Activated naive CD4-positive, alpha-beta T cell treated with anti-CD3 and anti-CD28 coated beads, Interleukin-2, amount 10 ng/mL, durations not matched to agents 7 days and 5 days (primary cell): Measurements from ENCODE around the gene MOB1A.

ENCODE experiments used
- CTCF ChIA-PET: fragments of 350-600 bp; sonication (Branson Sonifier 250); formaldehyde crosslinking; loops from one replicate; lab custom pipeline; 2021; ENCODE audit warnings: antibody characterized with exemption; lab: Charles Lee
- DNase-seq: peaks from one replicate; pipeline ENCODE4 v3.0.0-alpha.2; 2020
- H3K27ac Mint-ChIP-seq: one replicate; pipeline ENCODE4 v1.8.0; 2021; ENCODE audit warnings: mild to moderate bottlenecking, moderate library complexity, mixed read lengths
- H3K27me3 Mint-ChIP-seq: one replicate; pipeline ENCODE4 v1.8.0; 2021; ENCODE audit warnings: mild to moderate bottlenecking, mixed read lengths
- H3K36me3 Mint-ChIP-seq: one replicate; pipeline ENCODE4 v1.8.0; 2021; ENCODE audit warnings: mixed read lengths
- H3K4me1 Mint-ChIP-seq: one replicate; pipeline ENCODE4 v1.8.0; 2021; ENCODE audit warnings: mixed read lengths
- H3K4me3 Mint-ChIP-seq: one replicate; pipeline ENCODE4 v1.8.0; 2021; ENCODE audit warnings: mild to moderate bottlenecking, moderate library complexity, mixed read lengths
- H3K9me3 Mint-ChIP-seq: one replicate; pipeline ENCODE4 v1.8.0; 2021; ENCODE audit warnings: mixed read lengths

MOB1A gene

DNA sequence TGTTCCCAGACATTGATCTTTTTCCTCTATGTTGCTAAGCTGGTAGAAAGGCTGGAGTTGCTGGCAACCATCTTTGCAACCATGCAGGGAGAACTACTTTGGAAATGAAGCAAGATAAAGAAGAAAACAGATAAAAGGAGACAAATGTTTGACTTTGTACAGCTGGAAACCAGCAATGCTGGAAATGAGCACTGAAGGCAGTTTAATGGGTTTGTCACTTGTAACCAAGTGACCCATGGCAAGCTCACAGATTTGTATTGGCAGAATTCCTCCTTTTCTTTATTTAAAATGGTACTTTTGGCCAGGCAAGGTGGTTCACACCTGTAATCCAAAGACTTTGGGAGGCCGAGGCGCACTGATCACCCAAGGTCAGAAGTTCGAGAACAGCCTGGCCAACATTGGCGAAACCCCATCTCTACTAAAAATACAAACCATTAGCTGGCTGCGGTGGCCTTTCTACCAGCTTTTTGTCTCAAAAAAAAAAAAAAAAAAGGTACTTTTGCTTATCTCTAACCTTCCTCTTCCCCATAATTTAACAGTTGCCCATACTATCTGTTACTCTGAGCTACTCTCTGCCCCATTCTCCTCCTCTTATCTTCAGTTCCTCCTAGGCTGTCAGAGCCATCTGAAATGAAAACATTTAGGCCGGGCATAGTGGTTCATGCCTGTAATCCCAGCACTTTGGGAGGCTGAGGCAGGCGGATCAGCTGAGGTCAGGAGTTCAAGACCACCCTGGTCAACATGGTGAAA lies 28.9 kb downstream of the MOB1A start:
- Mint-ChIP-seq H3K4me3 (no peak overlapping the region), H3K4me1 (peaks cover 9% of the 10 kb centered on the region), H3K27ac (peak overlapping the region; percentile 1), H3K9me3 (no peaks in the 10 kb centered on the region), H3K27me3 (no peaks in the 10 kb centered on the region), H3K36me3 (peaks cover 22% of the 10 kb centered on the region)
- DNase-seq, result no peak
- CTCF ChIA-PET, result interaction anchor here (0.9 to 6.7 kb wide), 7 partner anchors 13 to 327 kb away, joined by 3 to 50 read pairs (median 7); partner anchors contain the start of genes MTHFD2 and STAMBP

GRCh38 chr2:74149247-74149525 lies 29.5 kb downstream of the MOB1A start:
- Mint-ChIP-seq H3K4me1 (peaks cover 9% of the 10 kb centered on the region), H3K4me3 (no peak overlapping the region)

GRCh38 chr2:74148457-74149246 lies 30.0 kb downstream of the MOB1A start:
- CTCF ChIA-PET, result interaction anchor here (0.9 to 6.7 kb wide), 12 partner anchors 15 to 325 kb away, joined by 3 to 50 read pairs (median 6); partner anchors contain the start of genes MTHFD2 and STAMBP
- no peaks in the 10 kb centered on the region for H3K9me3 Mint-ChIP-seq
- peaks cover 9% of the 10 kb centered on the region for H3K4me1 Mint-ChIP-seq
- no peaks in the 10 kb centered on the region for H3K27me3 Mint-ChIP-seq
- no peak overlapping the region for H3K27ac Mint-ChIP-seq
- H3K36me3 Mint-ChIP-seq, result peaks cover 19% of the 10 kb centered on the region
- DNase-seq, result peak; percentile 25
- H3K4me3 Mint-ChIP-seq, result no peak overlapping the region

More at GRCh38 chr2:74149247-74149525, 29.5 kb downstream of the MOB1A start:
- no peaks in the 10 kb centered on the region for H3K27me3 Mint-ChIP-seq
- H3K36me3 Mint-ChIP-seq, result peaks cover 21% of the 10 kb centered on the region
- H3K9me3 Mint-ChIP-seq, result no peaks in the 10 kb centered on the region
- H3K27ac Mint-ChIP-seq, result no peak overlapping the region
- CTCF ChIA-PET, result interaction anchor here (0.9 to 6.7 kb wide), 8 partner anchors 12 to 326 kb away, joined by 3 to 50 read pairs (median 9); partner anchors contain the start of genes MTHFD2 and STAMBP
- DNase-seq, result no peak

DNA sequence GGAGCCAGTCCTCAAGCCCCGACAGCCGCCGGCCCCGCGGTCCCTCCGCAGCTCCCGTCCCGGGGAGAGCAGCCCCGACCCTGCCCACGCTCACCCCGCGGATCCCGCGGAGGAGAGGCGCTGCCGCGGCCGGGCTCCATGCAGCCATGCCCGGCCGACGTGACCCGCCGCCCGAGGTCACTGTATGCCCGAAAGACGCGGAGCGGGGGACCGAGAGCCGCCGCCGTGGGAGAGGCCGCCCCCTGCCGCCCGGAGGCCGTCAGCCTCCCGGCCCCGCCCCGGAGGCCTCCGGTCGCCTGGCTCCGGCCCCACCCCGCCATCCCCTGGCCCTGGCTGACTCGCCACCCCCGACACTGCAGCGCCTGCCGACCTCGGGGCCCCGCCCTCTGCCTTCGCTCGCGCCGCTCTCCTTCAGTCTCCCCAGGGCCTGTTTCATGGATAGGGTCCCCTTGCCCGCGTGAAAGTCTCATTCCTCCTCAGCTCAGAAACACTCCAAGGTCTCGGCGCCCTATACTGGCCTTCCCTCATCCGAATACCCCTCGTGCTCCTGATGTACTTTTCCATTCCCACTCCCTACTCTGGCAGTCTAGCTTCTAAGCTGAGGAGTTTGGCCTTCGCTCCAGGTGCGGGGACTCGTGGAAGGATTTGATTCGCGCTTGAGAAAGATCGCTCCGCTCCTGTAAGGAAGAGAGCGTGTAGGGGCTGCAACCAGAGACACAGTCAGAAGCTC lies 30.8 kb downstream of the MOB1A start, which contains the start of gene BOLA3:
TSS of gene BOLA3 (minus strand) at position 186 of the 730 bp plus-strand sequence. CDS start at position 148, 38 bp downstream.
- CTCF ChIA-PET, result interaction anchor here (0.6 to 6.7 kb wide), 21 partner anchors 10 to 325 kb away, joined by 3 to 50 read pairs (median 4); partner anchors contain the start of genes DGUOK, MTHFD2 and STAMBP
- H3K9me3 Mint-ChIP-seq, result no peaks in the 10 kb centered on the region
- H3K27me3 Mint-ChIP-seq, result no peaks in the 10 kb centered on the region
- DNase-seq, result peak; percentile 89
- H3K4me3 Mint-ChIP-seq, result no peak within 1 kb of the TSS
- H3K36me3 Mint-ChIP-seq, result peaks cover 12% of the 10 kb centered on the region
- H3K27ac Mint-ChIP-seq, result no peak within 1 kb of the TSS
- peaks cover 8% of the 10 kb centered on the region for H3K4me1 Mint-ChIP-seq

GRCh38 chr2:74146929-74147726 lies 31.6 kb downstream of the MOB1A start:
- peaks cover 8% of the 10 kb centered on the region for H3K4me1 Mint-ChIP-seq
- CTCF ChIA-PET, result interaction anchor here (0.6 to 6.7 kb wide), 19 partner anchors 9 to 324 kb away, joined by 3 to 50 read pairs (median 4); partner anchors contain the start of genes DGUOK, MTHFD2 and STAMBP
- H3K4me3 Mint-ChIP-seq, result no peak overlapping the region
- no peaks in the 10 kb centered on the region for H3K9me3 Mint-ChIP-seq
- H3K27me3 Mint-ChIP-seq, result no peaks in the 10 kb centered on the region
- no peak overlapping the region for H3K27ac Mint-ChIP-seq
- peaks cover 16% of the 10 kb centered on the region for H3K36me3 Mint-ChIP-seq
- DNase-seq, result no peak

DNA sequence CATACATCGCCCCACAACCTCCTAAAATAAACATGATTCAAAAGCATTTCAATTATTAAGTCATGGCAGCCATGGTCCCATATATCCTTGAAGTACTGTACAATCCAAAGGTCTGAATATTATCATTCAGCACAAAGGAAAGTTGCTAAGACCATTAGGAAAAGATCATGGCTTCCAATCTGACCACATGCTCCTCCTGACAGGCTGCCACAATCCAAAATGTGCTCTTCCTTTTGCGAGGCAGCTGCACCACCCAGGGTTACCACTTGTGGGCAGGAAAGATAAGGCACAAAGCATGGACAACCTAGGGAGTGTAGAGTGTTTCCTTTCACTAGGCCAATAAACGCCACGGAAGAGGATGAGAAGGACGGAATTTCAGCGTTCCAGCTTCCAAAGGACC lies 36.3 kb downstream of the MOB1A start:
- DNase-seq, result no peak
- no peaks in the 10 kb centered on the region for H3K27me3 Mint-ChIP-seq
- H3K4me1 Mint-ChIP-seq, result peaks cover 5% of the 10 kb centered on the region
- H3K9me3 Mint-ChIP-seq, result no peaks in the 10 kb centered on the region
- H3K27ac Mint-ChIP-seq, result peak overlapping the region; percentile 34
- CTCF ChIA-PET, result interaction anchor here (1.5 kb wide), 1 partner anchor 318 kb away, joined by 6 read pairs; no protein-coding TSS in a partner anchor
- H3K4me3 Mint-ChIP-seq, result no peak overlapping the region
- H3K36me3 Mint-ChIP-seq, result peaks cover 14% of the 10 kb centered on the region

DNA sequence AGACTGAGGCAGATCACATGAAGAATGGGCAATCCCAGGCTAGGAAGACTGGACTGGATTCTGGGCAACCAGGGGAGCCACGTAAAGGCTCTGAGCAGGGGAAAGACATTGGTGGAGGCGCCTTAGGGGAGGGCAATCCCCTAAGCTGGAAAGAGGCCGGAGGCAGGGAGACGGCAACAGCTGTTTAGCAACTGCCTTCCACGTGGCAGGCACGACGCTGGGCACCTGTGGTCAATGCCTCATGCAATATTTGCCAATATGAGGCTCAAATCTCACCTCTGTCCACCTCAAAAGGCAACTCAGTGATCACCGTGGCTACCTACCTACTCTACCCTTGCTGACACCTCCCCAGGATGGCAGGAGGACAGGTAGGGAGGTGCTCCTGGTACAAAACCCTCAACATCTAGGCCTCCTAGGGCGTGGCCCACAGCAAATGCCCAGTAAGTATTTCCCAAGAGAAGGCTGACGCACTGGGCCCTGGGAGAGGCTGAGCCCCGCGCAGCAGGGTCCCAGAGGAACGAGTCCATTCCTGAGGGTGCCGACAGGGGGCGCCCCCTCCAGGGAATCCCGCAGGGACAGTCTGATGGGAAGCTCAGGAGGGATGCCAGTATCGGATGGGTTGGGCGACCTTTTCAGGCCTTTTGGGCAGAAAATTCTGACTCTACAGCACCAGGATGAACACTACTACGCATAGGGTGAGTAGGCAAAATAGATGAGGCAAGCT lies 39.9 kb downstream of the MOB1A start:
- Mint-ChIP-seq H3K4me3 (no peak overlapping the region), H3K27me3 (no peaks in the 10 kb centered on the region), H3K9me3 (no peaks in the 10 kb centered on the region), H3K4me1 (no peaks in the 10 kb centered on the region), H3K27ac (no peak overlapping the region), H3K36me3 (peaks cover 14% of the 10 kb centered on the region)
- DNase-seq, result no peak
- CTCF ChIA-PET, result interaction anchor here (0.6 to 1.6 kb wide), 5 partner anchors 8 to 310 kb away, joined by 3 to 8 read pairs (median 3); partner anchors contain the start of genes BOLA3 and STAMBP

DNA sequence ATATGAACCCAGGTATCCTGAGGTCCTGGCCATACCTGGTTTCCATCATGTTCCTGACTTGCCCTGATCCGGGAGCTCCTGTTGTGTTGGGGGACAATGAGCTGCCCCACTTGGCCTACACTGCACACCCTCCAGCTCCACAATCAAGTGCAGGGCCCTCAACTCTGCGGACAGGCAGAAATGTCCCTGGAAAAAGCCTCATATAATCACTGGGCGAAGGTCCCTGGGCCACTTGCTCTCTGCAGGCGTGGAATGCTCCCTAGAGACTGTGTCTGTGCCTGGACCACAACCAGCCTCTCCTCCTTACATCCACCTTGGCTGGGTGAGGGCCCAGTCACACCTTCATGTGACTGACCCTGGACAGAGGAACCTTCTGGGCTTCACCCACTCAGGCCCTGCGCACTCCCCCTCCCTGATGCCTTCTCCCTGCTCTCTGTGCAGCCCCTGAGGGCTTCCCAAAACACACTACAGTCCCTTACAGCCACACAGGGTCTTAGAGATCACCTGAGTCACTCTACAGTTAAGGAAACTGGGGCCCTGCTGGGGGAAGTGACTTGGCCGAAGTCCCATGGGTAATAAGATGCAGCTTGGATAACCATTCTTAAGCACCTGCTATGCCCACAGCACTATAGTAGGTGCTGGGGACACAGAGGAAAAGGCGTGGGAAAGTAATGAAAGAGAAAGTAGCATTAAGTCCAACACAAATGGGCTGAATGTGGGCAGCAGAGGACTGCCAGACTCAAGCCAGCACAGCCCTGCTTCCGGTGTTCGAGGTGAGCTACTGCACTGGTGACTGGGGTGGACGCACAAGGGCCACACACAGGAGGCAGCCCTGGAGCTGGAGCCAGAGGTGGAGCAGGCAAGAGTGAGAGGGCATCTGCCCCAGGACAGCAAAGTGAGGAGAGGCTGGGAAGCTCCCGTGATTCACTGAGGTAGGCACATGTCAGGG lies 40.8 kb downstream of the MOB1A start:
- Mint-ChIP-seq H3K36me3 (peaks cover 14% of the 10 kb centered on the region), H3K27ac (no peak overlapping the region), H3K9me3 (no peaks in the 10 kb centered on the region), H3K27me3 (no peaks in the 10 kb centered on the region), H3K4me1 (no peaks in the 10 kb centered on the region), H3K4me3 (no peak overlapping the region)
- DNase-seq, result no peak
- CTCF ChIA-PET, result interaction anchor here (0.6 to 1.6 kb wide), 5 partner anchors 9 to 884 kb away, joined by 3 to 8 read pairs (median 4); partner anchors contain the start of genes BOLA3 and STAMBP

DNA sequence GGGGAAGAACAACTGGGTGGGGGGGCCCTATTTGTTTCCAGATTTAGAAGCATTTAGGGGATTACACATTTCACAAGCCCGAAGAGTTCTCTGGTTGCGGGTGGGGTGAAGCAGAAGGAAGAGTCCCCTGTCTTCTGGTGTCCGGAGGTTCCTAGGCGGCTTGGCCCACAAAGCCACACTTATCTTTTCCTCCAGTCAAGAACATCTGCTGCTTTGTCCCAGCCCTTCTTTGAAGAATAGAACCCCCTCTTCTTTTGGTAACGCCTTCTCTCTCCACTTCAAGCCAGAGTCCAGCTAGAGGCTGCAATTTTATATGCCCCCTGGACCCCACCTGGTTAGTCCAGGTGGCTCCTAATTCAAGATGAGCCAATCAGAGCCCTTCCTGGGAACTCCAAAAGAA lies 46.8 kb downstream of the MOB1A start:
- CTCF ChIA-PET, result no interaction called here
- peaks cover 3% of the 10 kb centered on the region for H3K4me1 Mint-ChIP-seq
- H3K36me3 Mint-ChIP-seq, result no peaks in the 10 kb centered on the region
- no peak overlapping the region for H3K4me3 Mint-ChIP-seq
- H3K9me3 Mint-ChIP-seq, result no peaks in the 10 kb centered on the region
- no peak overlapping the region for H3K27ac Mint-ChIP-seq
- DNase-seq, result no peak
- peaks cover 42% of the 10 kb centered on the region for H3K27me3 Mint-ChIP-seq

DNA sequence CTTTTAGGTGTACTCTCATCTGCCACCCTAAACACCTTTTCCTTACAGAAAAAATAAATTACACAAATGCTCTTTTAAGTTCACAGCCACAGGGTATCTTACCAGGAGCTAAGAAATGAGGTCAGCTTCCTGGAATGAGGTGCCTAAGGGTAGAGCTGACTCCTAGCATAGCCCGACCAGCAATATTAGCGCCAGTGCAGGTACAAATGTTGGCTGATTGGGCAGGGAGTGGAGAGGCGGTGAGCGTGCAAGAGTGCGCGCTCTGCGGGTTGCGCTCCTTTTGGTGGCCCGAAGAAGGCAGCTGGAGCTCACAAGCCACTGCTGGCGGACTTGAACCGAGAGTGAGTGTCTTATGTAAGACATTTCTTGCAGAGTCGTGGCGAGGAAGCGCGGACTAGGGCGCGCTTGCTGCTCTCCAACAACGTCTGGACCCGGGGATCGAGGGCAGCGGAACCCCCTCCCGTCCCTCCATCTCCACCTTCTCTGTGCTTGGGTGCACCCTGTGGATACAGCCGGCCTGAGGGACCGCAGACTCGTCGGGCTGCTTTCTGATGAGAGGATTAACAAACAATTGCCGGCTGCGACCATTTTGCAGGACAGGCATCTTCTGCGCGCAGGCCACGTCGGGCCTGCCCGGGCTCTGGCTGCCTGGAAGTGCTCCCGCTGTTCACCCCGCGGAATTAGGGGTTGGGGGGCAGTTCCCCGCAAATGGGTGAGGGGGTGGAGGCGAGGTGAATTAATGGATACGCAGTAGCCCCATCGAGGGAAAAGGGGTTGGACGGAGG lies 48.3 kb downstream of the MOB1A start:
- H3K4me3 Mint-ChIP-seq, result no peak overlapping the region
- no peaks in the 10 kb centered on the region for H3K9me3 Mint-ChIP-seq

GRCh38 chr2:74128206-74128605 lies 50.5 kb downstream of the MOB1A start:
- Mint-ChIP-seq H3K27ac (no peak overlapping the region), H3K4me1 (peaks cover 3% of the 10 kb centered on the region), H3K4me3 (no peak overlapping the region), H3K9me3 (peaks cover 3% of the 10 kb centered on the region), H3K36me3 (no peaks in the 10 kb centered on the region), H3K27me3 (peaks cover 49% of the 10 kb centered on the region)
- CTCF ChIA-PET, result no interaction called here
- no peak for DNase-seq

More for the DNA sequence above, 48.3 kb downstream of the MOB1A start:
- Mint-ChIP-seq H3K36me3 (no peaks in the 10 kb centered on the region), H3K27ac (no peak overlapping the region), H3K4me1 (peaks cover 3% of the 10 kb centered on the region), H3K27me3 (peaks cover 44% of the 10 kb centered on the region)
- no peak for DNase-seq
- CTCF ChIA-PET, result no interaction called here
